GM21447 (cell line): Measurements from ENCODE around the gene CAPN13.
"Not testable (repeated sequence)": the region's sequence is repeated elsewhere in the genome, so short reads cannot be mapped to it uniquely, and the experiment has no call there.

ENCODE experiments used
- ATAC-seq: cut with Tn5 transposase; IDR thresholded peaks from one replicate; pipeline ENCODE4 v1.9.1; 2021; ENCODE audit not compliant: unreplicated experiment

Gene CAPN13

DNA sequence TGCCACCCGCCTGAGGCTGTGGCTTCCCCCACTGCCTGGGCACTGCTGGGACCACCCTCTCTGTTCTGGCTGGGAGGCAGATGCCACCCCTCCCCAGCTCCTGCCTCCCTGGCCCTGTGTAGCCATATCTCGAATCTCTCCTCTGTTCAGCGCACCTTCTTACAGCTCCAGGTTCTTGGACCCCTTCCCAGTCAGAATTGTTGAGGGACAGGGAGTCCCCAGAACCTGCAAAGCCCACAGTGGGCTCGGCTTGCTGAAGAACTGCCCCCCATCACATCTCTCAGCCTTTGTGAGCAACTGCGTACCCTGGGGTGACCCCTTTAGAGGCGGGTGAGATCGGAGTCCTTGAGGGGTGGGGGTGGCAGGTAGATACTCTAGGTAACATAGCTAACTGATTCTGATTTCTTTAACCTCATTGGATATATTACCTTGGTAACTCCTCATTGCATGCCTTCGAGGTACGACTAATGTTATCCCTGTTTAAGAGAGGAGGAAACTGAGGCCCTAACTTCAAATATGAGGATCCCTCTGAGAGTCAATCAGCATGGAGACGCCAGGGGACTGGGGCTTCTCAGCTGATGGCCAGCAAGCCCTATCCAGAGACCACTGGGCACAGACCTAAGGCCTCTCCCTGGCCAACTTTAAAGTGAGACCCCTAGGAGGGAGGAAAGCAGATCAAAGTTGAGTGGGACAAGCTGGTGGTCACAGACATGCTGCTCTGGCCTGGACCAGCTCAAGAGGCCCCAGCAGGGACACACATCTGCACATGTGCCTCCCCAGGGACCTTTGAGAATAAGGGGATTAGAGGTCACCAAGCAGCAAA is 101.3 kb downstream of the CAPN13 start:
- ATAC-seq: no peak

DNA sequence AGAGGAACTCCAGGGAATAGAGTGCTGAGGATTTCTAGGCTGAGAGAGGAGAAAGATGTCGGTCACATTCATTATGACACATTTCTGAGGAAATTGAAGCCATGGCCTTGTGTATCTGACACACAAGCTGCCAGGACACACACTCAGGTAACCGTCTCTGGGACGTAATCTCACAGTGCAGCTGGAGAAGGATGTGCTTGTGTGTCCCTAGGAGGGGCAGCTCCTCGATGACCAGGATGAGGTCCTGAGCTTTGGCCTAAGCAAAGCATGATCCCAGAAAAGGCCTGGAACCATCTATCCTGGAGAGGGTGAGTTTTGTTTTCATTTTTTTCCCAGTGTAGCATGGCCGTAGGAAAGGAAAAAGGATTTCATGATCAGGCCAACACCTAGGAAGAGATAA is 102.2 kb downstream of the CAPN13 start:
- ATAC-seq: no peak

DNA sequence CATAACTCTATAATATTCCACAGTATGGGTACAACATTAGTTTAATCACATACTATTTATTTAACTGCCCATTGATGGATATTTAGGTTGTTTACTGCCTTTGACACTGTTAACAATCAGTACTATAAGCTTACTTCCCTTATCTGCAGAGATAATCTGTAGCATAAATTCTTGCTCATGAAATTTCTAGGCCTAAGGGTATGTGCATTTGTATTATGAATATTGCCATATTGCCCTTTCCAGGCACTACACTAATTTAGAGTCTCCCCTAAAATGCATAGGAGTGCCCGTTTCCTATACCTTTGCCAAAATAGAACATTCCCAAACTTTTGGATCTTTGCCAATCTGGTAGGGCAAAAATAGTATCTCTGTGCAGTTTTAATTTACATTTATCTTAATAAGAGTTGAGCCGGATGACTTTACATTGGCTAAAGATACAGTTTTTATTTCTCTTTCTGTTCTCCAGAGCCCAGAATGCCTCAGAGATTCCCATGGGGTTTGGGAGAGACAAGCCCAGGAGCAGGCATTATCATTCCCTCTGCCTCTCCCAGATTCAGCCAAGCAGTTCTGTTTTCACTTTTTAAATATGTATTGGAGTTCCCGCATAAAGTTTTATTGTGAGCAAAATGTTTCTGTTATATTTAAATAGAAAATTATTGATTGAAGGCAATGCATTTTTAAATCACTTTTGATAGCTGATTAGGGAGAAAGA is 102.8 kb downstream of the CAPN13 start:
- ATAC-seq: no peak

DNA sequence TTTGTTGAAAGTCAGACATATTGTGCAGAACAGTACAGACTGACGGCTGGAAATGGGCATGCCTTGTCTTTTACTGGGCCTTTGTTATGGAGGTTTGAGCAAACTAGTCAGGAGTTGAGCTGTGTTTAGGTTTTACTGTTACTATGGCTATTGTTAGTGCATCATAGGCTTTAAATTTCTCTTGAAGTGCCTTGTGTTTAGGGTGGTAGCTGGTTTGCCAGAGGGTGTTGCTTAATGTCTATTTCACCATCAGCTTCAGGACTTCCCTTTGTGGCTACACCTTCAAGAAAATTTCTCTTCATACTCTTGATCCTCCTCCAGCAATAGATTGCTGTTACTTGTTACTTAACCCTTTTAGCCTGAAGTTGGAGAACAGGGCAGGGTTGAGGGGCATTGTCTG is 104.6 kb downstream of the CAPN13 start:
- no peak for ATAC-seq

DNA sequence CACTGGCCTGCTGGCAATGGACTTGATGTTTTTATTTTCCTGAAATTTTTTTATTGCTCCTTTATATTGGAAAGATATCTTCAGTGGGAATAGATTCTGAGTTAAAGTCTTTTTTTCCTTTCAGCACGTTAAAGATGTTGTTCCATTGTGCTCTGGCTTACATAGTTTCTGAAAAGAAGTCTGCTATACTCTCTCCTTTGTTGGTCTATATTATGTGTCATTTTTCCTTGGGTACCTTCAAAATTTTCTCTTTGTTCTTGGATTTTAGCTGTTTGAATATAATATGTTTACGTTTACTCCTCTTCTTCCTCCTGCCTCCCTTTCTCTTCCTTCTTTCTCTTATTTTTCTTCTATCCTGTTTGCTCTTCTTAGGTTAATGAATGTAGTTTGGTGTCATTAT is 105.5 kb downstream of the CAPN13 start:
- ATAC-seq: no peak

DNA sequence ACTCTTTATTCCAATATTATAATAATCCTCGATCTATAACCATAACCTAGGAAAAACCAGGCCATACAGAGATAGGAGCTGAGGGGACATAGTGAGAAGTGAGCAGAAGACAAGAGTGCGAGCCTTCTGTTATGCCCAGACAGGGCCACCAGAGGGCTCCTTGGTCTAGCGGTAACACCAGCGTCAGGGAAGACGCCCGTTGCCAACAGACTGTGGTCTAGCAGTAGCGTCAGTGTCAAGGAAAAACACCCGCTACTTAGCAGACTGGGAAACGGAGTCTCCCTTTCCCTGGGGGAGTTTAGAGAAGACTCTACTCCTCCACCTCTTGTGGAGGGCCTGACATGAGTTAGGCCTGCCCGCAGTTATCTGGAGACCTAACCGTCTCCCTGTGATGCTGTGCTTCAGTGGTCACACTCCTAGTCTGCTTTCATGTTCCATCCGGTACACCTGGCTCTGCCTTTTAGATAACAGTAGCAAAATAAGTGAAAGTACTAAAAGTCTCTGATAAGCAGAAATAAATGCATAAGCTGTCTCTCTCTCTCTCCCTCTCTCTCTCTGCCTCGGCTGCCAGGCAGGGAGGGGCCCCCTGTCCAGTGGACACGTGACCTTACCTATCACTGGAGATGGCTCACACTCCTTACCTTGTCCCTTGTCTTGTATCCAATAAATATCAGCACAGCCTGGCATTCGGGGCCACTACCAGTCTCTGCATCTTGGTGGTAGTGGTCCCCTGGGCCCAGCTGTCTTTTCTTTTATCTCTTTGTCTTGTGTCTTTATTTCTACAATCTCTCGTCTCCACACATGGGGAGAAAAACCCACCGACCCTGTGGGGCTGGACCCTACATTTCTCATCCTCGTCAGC is 109.8 kb downstream of the CAPN13 start:
- ATAC-seq: not testable (repeated sequence)

DNA sequence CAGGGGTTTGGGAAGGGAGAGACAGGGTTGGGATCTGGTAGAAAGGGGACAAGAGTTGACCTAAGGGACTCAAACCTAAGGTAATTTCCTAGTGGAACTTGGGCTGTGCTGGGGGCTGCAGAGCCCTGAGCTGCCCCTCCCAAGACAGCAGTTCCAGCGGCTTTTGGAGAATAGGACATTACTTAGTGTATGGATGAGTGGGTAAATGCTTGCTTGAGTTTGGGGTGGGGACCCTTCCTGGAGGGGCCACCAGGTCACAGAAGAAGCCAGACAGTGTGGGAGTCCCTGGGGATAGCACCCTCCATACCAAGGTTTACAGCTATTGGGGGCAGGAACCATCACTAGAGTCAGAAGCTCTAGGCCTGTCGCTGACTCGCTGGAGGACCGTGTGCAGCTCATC is 111.5 kb downstream of the CAPN13 start:
- no peak for ATAC-seq

DNA sequence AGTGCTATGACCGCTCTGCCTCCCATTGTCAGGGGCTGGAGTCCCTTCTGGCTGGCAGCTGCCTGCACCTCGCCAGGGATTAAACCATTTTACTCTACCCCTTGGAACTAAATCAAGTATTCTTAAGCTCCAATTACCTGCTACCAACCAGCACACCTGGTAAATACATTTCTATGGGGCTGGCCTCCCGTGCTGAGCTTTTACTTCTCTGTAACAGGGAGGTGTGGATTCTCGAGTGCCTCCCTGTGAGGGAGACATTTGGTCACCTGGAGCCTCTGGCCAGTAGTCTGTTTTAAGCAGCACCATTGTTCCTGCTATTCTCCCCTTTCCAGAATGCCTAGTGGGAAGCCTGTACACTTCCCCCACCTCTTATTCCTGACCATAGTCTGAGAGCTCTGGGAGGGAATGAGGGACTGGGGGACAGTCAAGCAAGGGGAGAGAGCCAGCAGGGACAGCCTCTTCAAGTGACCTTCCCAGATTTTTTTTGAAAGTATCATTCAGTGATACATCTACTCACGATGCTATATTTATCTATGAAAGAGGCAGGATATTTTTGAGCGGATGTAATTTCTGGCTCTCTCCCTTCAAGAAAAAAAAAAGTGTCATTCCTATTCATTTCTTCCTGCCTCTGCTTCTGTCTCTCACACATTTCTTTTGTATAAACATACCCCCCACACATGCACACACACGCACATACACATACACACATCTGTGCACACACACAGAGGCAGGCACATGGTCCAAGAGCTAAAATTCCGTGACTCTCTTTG is 112.8 kb downstream of the CAPN13 start:
- ATAC-seq: no peak

DNA sequence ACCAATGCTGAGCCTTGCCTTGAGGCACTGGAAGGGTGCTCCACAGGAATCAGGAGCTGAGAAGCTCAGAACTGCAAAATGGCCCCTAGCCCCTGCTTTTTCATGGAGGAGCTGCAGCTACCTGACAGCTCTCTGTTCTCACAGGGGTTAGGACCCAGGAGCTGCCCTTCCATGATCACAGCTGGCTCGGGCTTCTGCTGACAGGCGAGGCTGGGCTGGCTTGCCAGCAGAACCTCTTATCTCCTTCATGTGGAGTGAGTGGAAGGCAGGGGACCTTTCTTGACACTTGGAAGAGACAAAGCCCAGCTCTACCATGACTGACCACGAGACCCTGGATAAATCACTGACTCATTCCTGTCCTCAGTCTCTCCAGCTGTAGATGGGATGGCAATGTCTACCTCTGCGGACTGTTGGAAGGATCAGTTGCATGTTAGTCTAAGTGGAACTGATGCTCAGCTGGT is 113.4 kb downstream of the CAPN13 start:
- ATAC-seq: no peak

DNA sequence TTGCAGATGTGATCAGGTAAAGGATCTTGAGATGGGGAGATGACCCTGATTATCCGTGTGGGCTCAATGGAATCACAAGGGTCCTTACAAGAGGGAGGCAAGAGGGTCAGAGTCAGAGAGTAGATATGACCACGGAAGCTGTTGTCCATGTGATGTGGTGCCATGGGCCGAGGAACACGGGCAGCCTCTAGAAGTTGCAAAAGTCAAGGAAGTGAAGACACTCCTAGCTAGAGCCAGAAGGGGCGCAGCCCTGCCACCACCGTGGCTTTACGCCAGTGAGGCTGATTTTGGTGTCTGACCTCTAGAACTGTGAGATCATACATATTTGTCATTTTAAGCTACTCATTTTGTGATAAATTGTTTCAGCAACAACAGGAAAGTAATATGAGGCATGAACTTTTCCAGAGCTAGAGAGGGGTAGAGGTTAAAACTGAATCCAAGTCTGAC is 114.4 kb downstream of the CAPN13 start:
- ATAC-seq: no peak

DNA sequence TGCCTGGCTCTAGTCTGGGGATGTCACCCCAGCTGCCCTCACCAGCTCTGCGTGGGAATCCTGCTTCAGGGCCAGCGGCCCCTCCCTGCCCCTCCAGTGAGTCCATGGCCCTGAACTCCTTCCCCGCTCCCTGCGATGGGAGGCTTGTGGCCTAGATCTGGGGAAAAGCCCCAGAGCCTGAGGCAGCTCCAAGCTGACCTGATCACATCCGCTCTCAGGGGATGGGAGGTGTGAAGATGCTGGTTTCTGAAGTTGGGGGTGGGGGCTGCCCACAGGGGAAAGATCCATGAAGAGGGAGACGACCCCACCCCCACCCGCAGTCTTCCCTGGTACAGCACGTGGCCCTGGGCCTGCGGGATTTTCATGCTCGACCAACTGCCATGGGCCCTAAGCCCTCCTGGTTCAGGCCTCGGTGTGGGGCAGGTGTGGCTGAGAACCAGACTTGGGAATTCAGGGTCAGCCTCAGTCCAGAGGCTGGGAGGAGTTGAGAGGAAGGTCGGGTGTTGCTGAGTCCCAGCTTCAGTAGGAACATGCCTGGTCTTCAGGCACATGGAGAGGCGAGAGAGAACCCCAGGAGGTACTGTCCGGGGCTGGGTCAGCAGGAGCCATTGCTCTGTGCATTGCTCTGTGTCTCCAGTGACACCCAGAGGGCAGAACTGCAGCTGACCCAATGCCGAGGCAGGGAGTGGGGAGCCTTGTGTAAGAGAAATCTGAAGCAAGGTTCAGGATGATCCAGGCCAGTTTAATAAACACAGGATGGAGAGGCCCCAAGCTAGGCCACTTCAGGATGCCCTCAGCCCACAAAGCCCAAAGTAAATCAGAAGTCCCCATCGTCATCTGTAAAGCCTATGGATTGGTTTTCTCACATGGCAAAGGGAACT is 115.1 kb downstream of the CAPN13 start:
- ATAC-seq: no peak

DNA sequence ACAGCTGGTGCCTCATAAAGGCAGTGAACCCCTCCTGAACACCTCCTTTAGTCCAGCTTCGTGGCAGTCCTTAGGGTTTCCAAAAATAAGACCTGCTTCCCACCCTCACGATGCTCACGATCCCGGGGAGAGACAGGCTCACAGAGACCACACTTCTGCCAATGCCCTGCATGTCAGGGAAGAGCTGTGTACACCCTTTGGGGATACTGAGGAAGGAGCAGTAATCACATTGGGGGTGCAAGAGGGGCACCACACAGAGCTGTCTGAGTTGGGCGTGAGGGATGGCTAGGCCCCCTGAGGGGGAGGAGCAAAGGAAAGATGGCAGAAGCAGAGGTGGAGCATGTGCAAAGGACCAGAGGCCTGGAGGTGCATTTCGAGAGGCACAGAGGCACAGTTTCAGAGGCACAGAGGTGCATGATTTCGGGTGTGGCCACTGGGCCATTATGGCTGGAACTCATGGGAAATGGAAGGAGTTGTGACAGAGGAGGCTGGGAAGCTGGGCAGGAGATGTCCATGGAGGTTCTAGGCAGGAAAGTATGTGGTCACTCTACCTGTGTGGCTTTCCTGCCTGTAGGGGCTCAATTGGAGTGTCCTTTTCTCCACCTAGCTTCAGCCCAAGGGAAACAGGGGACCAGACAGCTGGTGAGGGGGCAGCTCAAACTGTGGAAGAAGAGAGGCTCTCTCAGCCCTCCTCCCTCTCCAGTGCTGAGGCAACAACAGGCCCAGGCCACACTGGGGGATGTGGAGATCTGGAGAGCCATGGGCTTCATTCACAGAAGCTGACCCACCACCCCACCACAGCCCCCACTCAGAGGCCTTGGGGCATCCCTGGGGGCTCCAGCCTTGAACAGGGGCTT is 115.9 kb downstream of the CAPN13 start:
- ATAC-seq: no peak

DNA sequence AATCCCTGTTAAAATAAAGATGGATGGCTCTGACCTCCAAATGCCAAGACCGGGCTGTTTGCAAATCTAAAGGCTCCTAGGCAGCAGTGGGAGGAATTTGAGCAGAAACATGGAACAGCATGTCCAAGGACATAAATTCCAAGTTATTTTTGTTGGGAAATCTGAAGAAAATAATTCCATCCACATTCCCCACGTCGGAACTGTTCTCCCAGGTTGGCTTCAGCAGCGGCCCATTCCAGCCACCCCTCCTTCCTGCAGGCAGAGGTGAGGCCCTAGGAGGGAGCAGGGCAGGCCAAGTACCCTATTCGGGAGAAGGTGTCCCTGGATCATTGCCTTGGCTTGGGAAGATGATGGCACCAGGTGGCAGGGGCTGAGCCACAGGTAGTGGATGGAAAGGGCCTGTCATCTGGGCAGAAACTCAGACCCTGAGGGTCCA is 117.1 kb downstream of the CAPN13 start:
- no peak for ATAC-seq

DNA sequence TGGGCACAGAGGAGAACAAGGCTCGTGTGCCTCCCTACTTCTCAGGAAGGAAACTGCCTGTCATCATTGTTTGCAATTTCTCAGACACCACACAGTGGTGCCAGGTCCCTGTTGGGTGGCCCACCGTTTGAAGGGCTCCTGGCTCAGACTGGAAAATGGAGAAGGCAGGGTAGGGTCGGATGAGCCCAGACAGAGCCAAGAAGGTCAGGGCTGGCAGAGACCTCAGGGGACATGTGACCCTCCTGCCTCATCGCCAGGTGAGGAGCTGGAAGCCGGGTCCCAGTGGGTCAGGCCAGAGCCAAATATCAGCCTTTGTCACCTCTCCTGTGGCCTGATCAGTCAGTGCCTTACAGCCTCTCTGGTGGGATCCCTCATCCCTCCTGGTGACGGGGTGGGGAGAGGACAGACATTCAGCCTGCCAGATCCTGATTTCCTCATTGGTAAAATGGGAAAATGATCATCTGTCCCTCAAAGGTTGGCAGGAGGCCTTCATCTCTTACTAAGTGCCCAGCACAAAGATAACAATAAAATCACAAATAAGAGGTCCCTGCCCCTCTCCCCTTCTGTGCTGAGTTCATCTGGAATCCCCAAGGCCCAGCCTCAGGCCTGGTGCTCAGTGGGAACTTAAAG is 117.6 kb downstream of the CAPN13 start:
- no peak for ATAC-seq

DNA sequence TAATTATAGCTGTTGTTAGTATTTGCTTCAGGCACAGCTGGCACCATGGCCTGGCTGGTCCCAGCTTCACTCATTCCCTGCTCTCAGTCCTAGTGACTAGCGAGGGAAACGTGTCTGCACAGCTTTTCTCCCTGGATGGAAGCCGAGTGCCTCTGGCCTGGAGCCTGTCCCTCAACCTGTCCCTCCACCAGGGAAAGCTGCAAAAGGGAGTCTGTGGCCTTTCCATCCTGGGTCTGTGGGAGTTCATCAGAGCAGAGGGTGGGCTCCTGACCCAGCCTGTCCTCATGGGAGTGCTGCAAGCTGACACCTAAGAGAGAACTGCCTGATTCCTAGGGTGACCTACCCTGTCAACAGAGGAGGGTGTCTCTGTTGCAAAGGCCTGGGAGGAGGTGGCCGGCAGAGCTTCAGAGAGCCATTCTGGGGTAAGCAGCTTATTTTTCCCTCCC is 118.3 kb downstream of the CAPN13 start:
- ATAC-seq: no peak

DNA sequence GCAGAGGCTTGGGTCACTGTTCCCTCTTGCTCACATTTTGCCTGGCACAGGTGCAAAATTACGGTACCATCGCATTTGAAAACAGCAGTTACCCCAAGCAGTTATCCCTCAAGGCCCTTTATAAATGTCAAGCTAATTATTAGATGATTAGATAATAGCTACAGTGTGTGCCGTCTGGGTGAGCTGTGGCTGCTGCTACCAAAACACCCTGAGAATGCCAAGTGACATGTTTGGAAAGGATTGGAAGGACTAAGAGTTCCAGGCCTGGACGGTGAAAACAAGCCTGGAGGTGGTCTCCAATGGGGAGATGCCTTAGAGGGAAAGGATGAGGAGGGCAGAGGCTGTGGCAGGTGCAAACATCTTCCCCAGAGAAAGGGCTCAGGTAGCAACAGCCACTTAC is 120.6 kb downstream of the CAPN13 start:
- ATAC-seq: no peak

DNA sequence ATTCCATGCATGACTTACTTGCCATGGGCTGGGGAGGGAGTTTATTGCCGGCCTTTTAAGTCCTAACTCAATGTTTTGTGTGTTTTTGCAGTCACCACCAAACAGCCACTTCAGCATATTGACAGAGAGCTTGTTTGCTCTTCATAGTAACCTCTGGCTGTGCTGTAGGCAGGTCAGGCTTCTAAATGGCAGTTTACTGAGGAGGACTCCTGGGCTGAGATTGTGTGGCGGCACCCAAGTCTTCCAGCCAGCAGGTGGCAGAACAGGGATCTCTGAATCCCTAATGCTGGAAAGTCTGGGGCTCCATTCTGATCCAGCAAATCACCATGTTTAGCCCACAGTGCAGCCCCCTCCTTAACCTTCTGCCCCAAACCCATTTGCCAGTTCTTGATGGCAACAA is 121.2 kb downstream of the CAPN13 start:
- no peak for ATAC-seq

DNA sequence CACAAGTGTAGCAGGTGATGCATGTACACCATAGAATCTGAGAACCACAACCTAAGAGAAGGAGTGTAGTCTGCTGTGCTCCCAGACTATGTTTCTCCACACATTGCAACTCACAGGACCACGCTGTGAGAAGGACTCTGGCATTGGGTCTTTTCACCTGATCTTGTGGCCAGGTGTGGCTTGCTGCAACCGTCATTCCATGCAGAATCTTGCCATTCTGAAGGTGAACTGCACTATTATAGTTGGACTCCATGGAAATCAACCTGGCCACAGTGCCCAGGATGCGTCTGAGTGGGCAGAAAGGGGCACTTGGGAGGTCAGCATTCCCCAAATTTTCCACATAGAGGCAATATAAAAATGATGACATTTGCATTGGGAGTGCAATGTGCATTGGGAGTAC is 122.2 kb downstream of the CAPN13 start:
- ATAC-seq: no peak
